Vagina (tissue), 2 donors: ENCODE data around the gene TBC1D13.

ENCODE experiments used
- CTCF ChIP-seq, 3 experiments: fragments of 450-650 bp in 2 of 3; fragments of 200-600 bp in 1 of 3; sonication (generic) in 1 of 3; IDR thresholded peaks; one replicate each; pipeline ENCODE4 v1.5.1; 2017 to 2019; ENCODE audit warnings: antibody characterized with exemption in 3 of 3, mild to moderate bottlenecking in 2 of 3, moderate library complexity in 2 of 3
- POLR2A ChIP-seq, 2 donors: fragments of 450-650 bp; IDR thresholded peaks; one replicate each; pipeline ENCODE4 v1.6.1; 2017; ENCODE audit warnings: antibody characterized with exemption in 2 of 2, mild to moderate bottlenecking in 2 of 2, moderate library complexity in 2 of 2

- TF ChIP-seq CTCF (IDR thresholded peaks at IDR 0.05) (no peak), POLR2A (IDR thresholded peaks at IDR 0.05) (no peak)
Measured at GRCh38 chr9:128809036-128809599, 22.1 kb downstream of the TBC1D13 start.
